HG02610 (cell line): ENCODE data around the gene TMEM91.
"Not testable (repeated sequence)": the region's sequence is repeated elsewhere in the genome, so short reads cannot be mapped to it uniquely, and the experiment has no call there.

Source experiments
- ATAC-seq: cut with Tn5 transposase; IDR thresholded peaks from one replicate; pipeline ENCODE4 v1.9.1; 2021; ENCODE audit warnings: mild to moderate bottlenecking, moderate library complexity; ENCODE audit not compliant: unreplicated experiment

The TMEM91 gene

DNA sequence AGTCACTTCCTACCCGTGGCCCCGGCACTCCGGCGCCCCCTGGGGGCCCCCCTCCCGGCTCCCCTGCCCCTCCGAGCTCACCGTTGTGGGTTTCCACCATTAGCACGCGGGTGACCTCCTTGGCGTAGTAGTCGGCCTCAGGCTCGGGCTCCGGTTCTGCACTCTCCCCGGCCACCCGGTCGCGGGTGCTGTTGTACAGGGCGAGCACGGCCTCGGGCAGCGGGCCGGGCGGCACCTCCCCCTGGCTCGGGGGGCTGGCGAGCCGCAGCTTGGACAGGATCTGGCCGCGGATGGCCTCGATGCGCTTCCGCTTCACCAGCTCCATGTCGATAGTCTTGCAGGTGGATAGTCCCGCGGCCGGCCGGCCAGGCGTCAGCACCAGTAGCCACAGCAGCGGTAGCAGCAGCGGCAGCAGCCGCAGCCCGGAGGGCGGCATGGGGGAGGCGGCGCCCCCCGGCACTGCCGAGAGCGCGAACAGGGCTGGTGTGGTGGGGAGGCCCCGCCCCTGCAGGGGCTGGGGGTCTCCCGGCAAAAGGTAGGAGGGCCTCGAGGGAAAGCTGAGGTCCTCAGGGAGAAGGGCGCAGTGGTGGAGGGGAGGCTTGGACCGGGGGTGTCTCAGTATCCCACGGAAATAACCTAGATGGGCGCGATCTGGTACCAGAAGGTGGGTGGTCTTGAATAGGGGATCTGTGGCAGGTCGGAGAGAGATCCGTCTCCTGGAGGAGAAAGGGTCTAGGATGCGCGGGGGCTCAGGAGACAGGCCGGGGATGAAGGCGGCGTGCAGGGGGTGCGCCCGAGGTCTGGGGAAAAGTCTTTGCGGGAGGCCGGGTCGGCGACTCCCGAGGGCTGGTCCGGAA lies 23.5 kb upstream of the TMEM91 start:
- ATAC-seq = no peak

DNA sequence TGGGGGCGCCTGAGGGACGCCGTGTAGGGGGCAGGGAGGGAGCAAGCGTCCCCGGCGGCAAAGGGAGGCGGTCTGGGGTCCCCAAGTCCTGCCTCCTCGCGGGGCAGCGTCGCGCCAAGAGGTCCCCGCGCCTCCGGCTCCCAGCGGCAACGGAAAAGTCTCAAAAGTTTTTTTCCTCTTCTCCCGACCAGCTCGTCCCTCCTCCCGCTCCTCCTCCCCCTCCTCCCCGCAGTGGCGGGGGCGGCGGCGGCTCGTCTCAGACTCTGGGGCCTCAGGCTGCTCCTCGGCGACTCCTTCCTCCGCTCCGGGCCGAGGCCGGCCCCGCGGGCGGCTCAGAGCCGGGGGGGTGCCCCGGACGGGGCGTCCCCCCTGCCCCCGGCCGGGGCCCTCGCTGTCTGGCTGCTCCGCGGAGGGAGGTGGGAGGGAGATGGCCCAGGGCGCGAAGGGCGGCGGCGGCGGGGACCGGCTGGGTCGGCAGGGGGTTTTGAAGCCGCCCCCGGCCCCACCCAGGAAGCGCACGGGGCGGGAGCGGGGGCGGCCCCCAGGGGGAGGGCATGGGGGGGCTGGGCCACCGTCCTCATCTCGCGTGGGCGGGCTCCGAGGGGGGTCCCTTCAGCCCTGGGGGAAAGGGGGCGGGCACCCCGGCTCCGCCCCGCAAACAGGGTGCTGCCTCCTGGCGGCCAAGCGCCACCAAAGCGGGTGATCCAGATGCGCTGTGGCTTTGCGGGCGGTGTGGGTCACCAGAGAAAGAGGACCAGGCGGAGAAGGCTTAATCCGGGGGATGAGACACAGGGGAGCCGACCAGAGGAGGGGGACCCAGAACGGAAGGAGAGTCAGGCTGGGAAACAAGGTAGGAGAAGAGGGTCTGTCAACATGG lies 22.6 kb upstream of the TMEM91 start, which contains the start of gene TGFB1:
Gene TGFB1, minus strand, starts transcription at position 457 of the 877 bp plus-strand sequence. CDS start 878 bp downstream, outside the sequence.
- peak; percentile 36 for ATAC-seq

DNA sequence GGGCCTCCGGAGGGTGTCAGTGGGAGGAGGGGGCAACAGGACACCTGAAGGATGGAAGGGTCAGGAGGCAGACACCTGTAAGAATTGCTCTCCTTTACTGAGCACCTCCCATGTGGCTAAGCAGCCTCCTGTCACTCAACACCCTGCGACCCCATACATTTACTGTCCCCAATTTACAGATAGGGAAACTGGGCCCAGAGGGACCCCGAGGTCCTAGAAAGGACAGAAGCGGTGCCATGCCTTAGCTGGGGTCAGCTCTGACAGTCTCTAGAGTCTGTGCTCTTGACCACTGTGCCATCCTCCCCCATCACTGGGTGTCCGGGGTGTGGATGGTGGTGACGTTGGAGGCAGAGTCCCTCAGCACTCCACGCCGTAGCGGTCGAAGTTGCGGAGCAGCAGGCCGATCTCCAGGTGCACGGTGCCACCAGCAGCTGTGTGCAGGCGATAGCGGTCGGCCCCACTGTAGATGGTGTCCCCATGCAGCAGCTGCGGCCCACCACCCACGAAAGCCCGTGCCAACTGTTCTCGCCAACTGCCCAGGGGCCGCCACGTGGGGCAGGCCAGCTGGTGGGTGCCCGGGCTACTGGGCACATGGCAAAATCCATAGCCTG lies 21.9 kb upstream of the TMEM91 start:
- no peak for ATAC-seq

DNA sequence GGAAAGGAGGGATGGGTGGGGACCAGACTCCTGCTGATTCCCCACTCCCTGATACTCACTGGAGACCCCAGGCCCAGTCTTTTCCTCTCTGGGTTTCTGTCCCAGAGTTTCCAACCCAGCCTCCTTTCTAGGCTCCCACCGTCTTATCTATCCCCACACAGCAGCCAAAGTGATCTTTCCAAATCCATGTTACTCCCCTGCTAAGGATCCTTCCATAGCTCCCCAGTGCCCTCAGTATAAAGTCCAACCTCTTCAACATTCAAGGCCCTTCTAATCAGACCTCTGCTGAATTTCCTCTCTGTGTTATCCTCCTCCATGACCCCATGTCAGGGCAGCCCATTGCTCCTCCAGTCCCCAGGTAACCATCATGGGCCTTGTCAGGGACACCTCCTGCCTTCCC lies 21.3 kb upstream of the TMEM91 start:
- ATAC-seq = no peak

DNA sequence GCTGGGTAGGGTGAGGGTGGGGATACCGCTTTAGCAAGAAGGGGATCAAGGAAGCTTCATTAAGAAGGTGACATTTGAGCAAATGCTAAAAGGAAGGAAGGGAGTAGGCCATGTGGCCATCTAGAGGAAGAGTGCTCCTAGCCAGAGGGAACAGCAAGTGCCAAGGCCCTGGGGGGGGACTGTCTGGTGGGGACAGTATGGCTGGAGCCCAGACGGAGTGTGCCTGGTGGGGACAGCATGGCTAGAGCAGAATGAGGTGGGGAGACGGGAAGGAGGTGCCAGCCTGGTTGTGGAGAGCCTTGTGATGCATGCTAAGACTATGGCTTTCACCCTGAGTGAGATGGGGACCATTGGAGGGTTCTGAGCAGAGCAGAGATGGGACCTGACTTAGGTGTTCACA lies 20.5 kb upstream of the TMEM91 start:
- no peak for ATAC-seq

DNA sequence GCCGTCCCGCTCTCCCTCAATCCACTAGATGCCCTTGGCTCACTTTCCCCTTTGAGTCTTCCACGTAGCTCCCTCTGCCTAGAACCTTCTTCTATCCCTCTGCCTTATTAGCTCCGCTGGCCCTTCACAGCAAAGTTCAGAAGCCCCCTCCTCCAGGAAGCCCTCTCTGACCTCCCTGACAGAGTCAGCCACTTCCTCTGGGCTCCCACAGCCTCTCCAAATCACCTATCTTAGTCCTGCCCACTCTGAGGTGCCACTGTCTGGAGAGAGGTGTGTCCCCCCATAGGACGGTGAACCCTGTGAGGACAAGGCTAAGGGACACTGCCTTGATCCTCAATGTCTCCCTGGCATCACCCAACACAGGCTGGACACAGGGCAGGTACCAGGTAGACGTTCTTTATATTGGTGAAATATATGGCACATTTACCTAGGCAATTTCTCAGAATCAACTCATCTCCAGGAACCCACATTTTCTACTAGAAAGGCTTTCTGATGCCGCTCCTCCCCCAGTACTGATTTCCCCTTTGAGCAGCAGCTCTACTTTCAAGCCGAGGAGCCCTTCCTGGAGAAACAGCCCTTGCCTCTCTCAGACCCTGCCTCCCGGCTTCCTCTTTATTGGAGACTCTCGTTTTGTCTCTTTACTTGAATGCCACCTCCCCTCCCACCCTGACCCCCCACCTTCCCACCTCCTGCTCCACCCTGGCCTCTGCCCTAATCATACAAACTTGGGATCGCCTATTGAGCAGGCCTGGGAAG lies 19.2 kb upstream of the TMEM91 start:
- ATAC-seq = no peak

DNA sequence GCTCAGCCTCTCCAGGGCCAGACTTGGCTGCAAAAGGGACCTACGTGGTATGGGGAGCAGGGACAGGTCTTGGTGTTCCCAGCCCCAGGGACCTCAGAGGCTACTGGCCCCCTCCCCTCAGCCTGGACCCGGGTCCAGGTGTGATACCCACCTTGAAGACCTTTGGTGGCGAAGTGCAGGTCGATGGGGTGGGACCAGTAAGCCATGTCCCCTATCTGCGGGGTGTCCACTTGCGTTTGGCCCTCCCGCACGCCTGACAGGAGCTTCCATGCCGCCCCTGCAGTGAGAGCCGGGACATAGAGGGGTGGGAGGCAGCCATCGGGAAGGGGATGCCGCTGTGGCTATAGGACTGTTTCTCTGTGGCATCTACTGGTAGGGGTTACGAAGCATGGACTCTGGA lies 18.6 kb upstream of the TMEM91 start:
- ATAC-seq = no peak

DNA sequence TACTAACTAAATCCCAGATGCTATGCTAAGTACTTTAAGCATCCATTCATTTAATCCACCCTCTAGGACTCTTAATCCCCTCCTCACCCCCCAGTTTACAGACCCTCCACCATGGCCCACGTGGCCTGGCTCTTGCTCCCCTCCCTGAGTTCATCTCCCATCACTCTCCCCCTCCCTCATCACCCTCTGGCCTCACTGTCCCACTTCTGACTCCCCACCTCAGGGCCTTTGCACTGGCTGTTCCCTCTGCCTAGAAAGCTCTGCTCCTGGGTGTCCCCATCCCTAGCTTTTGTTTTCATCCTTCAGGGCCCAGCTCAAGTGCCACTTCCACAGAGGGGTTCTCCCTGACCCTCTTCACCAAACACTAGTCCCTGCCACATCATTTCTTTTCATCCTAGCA lies 16.6 kb upstream of the TMEM91 start:
- no peak for ATAC-seq

DNA sequence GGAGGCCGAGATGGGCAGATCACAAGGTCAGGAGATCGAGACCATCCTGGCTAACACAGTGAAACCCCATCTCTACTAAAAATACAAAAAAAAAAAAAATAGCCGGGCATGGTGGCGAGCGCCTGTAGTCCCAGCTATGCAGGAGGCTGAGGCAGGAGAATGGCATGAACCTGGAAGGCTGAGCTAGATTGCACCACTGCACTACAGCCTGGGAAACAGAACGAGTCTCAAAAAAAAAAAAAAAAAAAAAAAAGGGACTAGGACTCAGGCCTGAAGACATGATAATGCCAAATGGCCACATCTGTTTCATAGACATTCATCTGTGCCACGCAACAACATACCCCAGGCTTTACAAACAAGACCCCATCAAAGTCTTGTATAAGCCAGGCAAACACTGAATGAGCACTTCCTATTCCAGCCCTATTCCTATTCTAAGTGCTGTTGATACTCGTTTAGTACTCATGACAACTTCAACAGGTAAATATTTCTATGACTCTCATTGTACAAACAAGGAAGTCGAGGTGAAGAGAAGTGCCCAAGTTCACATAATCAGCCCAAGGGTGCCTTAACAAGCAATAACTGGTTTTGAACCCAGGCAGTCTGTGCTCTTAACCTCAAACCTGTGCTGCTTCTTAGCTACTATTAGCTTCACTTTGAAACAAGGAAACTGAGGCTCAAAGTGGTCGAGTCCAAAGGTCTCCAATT lies 14.0 kb upstream of the TMEM91 start:
- no peak for ATAC-seq

DNA sequence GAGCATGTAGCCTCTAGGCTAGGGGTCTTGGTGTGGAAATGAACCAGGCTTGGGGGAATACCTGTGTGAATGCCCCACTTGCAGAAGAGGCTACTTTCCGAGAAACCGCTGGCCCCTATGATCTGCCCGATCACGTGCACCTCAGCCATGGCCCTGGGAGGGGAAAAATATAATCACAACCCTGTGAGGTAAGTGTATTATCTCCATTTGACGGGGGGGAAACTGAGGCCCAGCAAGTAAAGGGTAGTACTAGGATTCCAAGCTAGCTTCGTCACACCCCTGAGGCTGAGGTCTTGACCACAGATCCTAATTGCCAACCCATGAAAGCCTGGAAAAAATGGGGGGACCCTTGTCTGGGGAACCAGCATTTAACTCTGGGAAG lies 13.0 kb upstream of the TMEM91 start:
- no peak for ATAC-seq

DNA sequence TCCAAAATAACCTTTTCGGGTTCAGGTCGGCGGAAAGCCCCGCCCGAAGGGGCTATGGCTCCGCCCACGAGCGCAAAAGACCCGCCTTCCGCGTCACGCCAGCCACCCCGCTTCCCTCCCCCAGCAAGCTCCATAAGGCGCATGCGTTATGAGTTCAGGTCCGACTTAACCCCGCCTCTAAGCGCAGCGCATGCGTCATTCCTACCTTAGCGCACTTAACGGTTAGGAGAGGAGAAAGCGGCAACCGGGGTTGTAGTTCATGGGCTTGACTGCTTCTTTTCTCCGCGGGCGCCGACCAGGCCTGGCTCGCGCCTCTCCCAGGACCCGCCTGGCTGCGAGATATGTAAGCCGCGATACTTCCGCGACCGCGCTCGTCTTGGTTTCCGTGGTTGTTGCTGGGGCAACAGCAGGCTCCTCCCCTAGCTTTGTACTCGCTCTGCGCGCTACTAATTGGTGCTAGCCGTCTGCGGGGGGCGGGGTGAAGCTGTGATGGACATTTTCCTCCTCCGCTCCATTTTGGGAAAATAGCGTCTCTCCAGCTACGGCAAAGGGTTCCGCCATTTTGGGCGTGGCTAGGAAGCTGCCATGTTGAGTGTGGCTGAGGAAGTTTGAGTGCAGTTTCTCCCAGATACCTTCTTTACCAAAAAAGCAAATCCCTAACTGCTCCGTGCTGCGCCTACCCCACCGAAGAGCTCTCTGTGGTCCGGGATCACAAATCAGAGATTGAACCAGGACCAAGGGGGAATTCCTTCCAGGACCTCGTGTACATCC lies 12.4 kb upstream of the TMEM91 start, which contains the start of gene B9D2:
Gene B9D2, minus strand, starts transcription at position 397 of the 771 bp plus-strand sequence. CDS start 630 bp downstream, outside the sequence.
- peak; percentile 84 for ATAC-seq

DNA sequence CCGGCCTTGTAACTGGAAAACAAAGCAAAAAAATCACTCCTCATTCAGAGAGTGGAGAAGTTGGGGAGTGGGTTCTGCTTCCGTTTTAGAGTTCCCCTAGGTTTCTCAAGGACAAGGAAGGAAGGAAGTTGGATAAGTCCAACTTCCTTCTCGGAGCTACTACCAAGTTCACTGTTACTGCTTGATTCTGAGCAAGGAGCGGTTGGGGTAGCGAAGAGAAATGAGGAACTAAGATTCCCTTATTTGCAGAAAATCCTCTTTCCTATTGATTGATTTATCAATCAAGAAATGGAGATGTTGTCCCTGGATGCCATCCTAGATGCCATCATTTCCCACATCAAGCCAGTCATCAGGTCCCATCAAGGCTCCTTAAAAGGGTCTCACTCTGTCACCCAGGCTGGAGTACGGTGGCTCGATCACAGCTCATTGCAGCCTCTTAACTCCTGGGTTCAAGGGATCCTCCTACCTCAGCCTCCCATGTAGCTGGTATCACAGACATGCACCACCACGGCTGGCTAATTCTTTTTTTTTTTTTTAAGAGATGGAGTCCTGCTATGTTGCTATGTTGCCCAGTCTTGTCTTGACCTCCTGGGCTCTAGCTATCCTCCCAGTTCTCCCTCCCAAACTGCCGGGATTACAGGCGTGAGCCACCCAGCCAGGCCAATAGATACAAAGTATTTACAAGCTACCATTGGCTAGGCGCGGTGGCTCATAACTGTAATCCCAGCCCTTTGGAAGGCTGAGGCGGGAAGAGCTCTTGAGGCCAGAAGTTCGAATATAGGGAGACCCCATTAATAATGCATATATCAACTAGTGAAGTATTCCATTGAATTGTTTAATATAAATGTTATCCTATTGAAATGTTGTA lies 11.6 kb upstream of the TMEM91 start:
- no peak for ATAC-seq

DNA sequence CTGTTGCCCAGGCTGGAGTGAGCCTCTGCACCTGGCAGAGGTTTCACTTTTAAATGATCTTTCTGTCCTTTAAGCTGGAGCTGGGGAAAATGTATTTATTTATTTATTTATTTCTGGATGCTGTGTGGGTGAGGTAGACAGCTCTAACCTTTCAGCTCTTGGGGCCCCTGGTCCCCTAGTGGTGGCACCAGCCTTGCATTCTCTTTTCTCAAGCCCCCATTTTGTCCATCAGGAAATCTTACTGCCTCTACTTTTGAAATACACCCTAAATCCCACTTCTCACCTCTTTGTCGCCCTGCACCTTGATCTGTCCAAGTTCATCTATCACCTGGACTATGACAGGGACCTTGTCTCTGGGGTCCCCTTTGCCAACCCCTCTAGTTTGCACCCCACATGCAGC lies 10.2 kb upstream of the TMEM91 start:
- ATAC-seq = no peak

DNA sequence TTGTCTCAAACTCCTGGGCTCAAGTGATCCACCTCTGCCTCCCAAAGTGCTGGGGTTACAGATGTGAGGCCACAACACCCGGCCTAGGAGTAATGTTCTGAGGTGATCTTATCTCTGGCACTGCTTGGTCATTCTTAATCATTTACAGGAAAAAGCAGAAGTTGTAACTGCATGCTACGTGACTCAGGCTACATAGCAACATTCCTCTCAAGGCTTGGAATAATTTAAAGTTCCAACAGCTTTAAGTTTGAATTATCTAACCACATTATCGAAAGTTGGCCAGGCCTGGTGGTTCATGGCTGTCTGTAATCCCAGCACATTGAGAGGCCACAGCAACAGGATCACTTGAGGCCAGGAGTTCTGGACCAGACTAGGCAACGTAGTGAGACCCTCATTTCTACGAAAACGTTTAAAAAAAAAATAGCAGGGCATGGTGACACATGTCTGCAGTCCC lies 8.5 kb upstream of the TMEM91 start:
- no peak for ATAC-seq

DNA sequence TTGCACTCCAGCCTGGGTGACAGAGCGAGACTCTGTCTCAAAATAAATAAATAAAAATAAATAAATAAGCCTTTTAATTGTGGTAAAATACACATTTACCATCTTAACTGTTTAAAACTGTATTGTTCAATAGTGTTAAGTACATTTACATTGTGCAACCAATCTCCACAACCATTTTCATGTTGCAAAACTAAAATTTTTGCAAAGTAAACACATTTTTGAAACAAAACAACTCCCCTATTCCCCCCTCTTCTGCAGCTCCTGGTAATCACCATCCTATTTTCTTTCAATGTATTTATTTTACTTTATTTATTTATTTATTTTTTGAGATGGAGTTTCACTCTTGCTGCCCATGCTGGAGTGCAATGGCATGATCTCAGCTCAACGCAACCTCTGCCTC lies 6.6 kb upstream of the TMEM91 start:
- ATAC-seq = no peak

DNA sequence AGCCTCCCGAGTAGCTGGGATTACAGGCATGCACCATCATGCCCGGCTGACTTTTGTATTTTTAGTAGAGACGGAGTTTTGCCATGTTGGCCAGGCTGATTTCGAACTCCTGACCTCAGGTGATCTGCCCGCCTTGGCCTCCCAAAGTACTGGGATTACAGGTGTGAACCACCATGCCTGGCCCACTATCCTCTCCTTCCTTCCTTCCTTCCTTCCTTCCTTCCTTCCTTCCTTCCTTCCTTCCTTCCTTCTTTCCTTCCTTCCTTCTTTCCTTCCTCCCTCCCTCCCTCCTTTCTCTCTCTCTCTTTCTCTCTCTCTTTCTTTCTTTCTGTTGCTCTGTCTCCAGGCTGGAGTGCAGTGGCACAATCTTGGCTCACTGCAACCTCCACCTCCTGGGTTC lies 5.2 kb upstream of the TMEM91 start:
- ATAC-seq = not testable (repeated sequence)

DNA sequence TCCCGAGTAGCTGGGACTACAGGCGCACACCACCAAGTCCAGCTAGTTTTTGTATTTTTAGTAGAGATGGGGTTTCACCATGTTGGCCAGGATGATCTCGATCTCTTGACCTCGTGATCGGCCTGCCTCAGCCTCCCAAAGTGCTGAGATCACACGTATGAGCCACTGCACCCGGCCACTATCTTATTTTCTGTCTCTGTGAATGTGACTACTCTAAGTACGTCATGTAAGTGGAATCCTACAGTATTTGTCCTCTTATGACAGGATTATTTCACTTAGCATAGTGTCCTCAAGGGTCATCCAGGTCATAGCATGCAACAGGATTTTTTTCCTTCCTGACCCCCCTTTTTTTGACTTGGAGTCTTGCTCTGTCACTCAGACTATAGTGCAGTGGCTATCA lies 4.8 kb upstream of the TMEM91 start:
- no peak for ATAC-seq

DNA sequence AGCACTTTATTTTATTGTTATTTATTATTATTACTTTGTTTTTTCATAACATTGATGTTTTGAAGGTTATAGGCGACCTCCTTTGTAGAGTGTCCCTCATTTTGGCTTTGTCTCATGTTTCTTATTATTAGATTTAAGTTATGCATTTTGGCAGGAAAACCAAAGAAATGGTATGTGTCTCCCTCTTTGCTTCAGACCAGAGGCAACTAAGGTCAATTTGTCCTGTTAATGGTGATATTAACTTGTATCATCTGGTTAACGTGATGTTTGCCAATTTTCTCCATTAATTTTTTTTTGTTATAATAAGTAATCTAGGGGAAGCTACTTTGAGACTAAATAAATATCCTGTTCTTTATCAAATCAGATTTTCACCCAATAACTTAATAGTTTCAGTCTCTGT lies 3.8 kb upstream of the TMEM91 start:
- no peak for ATAC-seq
